Measurements from ENCODE around the gene UCHL3. TPM values are rescaled to one million over a fixed set of nuclear protein-coding genes. Genes with fewer than 3 reads are reported as not detected.
A peak's percentile ranks its signal among the peaks of the same experiment; 100 is the strongest.

The UCHL3 gene
- total RNA-seq, 1 experiment from 2014 or later, result 83.7 TPM

DNA sequence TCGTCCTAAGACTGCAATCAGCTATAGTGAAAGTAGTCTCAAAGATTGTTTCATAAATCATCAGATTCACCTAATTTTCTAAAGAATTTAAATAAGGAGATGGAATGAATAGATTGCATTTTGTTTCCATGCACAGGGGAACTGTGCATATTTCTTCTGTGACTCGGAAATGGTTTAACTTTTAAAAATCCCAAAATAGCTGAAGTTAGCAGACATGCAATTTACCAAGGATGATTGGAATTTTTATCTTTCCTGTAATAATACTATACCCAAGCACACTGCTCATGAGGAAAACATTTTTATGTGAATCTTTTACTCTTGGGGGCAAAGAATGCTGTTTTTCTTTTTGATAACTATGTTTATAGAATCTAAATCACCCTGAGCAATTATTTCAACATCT lies 71.6 kb downstream of the UCHL3 start:
- peak; percentile 72 for DNase-seq (ENCODE audit: low spot score)

DNA sequence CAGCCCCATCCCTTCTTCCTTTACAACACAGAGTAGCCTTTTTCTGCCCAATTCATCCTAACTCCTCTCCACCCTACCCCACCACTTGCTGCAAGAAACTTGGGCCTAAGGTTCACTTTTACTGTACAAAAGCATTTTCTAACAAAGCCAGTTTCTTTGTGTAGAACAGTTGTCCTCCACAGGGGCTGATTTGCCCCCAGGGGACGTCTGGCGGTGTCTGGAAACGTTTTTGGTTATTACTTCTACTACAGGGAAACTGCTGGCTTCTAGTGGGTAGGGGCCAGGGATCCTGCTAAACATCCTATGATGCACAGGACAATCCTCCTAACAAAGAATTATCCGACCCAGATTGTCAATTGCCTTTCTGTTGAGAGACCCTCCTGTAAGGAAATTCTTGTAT lies 79.2 kb downstream of the UCHL3 start:
- no peak for DNase-seq (ENCODE audit: low spot score)

DNA sequence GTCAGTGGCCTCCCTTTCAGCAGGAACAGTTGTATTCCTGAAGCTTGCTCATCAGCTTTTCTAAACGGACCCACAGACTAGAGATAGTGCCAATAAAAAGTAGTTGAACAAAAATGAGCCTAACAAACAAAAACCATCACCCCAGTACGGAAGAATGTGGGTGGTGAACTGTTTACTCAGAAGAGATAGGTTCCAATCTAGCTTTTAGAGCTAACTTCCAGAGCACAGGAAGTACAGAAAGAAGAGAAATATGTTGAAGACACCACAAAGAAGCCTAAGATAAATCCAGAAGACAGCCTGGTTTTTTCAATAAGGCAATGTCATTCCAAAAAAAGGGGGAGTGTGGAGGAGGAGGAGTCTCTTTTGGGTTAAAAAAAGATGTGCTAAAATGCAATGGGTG lies 83.7 kb downstream of the UCHL3 start:
- DNase-seq (ENCODE audit: low spot score), result peak; percentile 83

DNA sequence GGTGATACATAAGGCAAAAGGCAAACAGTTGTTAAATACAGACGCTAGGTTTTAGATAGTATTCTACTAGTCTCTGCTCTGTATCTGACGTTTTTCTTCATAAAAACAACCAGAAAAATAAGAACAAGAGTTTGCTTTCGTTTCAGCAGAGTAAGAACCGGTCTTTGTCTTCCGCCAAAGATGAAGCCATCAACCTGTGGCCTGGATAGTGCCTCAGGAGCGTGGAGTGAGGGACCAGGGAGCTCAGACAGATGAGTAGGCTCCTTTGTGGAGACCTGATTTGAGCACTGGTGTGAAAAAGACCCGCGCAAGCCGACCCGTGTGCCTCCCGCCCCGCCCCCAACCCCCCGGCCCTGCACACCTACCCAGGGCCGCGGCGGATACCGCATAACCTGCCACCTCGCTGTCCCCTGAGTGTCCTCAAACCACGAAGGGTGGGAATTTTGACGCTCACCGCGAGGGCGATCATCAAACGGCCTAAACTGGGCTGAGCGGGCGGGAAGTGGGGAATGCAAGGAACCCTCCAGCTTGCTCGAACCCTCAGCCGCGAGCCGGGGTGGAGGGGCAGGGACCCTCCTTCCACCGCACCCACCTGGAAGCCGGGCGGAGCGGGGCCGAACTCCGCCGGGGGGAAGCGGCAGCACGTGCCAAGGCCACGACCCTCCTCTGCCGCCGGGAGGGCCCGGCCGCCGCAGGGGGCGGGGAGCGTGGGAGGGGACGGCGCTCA lies 85.7 kb downstream of the UCHL3 start:
- no peak for DNase-seq (ENCODE audit: low spot score)

DNA sequence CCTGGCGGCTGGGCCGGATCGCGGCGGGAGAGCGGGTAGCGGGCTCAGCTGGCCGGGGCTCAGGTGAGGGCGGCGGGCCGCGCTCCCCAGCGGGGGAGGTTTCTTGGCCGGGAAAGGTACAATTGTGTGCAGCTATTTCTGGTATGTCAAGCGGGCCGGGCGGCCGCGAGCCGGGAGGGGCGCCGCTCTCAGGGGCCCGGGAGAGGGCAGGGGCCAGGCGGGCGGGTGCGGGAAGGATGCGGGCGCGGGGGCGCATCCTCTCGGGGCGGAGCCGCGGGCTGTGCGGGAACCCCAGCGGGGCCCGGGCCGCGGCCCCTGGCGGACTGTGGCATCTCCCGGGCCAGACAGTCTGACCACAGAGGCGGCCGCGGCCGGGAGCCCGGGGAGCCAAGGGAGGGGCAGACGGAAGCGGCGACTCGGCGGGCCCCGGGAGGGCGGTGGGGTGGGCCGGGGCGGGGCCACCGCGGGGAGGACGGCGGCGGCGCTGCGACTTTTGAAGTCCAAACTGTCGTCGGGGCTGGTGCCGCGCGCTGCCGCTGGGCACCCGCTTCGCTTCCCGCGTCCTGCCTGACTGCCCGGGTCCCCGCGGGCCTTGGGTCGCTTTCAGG lies 86.3 kb downstream of the UCHL3 start, which contains the start of gene LMO7:
LMO7 (plus strand) TSS at position 503 of the 608 bp plus-strand sequence. CDS start 328 bp downstream, outside the sequence.
- DNase-seq (ENCODE audit: low spot score), result peak; percentile 38

DNA sequence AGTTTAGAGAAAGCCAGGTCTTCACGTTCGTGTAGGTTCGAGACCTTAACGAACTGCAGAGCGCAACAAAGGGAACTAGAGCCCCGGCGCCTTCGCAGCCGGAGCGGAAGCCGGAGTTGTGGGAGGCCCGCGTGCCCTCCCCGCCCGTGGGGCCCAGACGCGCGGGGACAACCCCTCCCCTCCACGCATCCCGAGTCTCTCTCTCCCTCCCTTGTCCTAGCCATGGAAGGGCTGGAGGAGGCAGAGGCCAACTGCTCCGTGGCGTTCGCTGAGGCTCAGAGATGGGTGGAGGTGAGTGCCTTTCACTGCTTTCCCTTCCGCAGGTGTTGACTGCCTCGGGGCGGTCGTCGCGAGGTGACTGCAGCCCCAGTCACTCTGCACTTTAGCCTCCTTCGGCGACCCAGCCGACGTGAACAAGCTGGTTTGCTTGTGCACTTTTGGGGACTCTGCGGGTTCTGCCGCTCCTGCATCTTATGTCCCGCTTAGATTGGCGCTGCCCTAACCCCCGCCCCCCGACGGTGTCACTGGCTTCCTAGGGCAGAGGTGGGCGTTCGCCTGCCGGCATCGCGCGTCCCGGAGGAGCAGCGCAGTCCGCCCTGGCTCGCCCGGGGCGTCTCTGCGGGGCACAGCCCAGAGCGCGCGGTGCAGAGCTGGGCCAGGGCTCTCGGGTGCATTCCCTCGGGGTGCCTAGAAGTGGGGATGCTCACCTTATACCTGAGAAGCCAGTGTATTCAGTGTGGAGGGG lies 87.0 kb downstream of the UCHL3 start:
- DNase-seq (ENCODE audit: low spot score), result peak; percentile 28

DNA sequence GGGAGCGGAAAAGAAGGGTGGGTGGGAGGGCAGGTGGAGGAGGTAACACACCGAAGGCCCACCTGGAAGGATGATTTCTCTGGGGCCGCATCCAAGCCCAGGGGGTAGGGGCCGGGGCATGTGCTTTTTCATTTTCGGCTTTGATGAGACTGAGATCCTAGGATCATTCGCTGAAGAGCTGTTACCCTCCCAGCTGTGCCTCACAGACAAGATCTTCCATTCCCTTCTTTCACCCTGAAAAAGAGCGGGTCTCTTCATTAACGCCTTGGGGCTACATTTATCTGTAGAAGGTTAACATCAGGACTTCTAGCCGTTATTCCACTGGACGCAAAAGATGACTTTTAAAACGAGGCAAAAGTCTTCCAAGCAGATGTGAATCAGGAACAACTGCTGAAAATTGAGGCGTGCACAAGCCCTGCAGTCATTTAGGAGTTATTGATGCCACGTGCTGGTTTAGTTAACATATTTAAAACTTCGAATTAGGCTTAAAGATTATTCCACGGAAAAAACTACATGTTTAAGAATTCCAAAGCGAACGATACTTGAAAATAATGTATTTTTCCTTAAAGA lies 87.7 kb downstream of the UCHL3 start:
- no peak for DNase-seq (ENCODE audit: low spot score)

DNA sequence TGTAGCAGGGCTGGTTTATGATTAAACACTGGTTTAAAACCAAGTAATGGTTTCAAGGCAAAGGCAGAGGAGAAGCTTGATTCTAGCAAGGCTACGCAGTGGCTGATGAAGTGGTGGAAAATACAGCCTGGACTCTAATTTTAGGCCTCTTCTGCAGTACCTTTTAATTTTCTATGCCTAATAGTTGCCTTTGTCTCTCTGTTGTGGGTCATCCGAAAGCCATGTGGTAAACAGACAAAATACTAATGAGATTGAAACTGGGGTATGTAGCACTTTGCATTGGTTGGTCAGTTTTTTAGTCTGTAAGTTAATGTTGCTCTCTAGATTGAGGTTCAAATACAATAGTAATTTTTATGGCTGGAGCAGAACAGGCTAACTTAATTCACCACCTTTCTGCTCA lies 89.9 kb downstream of the UCHL3 start:
- DNase-seq (ENCODE audit: low spot score), result no peak

DNA sequence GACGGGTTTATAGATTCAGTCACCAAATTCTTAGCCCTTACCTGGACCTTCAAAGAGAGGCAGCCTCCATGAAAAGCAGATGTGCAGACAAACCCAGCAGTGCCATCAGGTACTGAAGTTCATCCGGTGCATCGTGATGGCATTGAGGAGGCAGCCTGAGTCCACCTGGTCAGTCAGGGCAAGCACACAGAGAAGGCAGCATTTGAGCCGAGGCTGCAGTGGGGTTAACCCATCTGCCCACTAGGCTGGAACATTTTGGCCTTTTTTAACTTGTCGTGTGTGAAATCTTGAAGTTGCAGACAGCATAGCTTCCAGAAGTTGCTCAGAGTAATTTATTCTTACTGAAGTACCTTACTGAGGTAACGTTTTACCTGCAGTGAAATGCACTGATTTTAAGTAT lies 91.4 kb downstream of the UCHL3 start:
- no peak for DNase-seq (ENCODE audit: low spot score)

DNA sequence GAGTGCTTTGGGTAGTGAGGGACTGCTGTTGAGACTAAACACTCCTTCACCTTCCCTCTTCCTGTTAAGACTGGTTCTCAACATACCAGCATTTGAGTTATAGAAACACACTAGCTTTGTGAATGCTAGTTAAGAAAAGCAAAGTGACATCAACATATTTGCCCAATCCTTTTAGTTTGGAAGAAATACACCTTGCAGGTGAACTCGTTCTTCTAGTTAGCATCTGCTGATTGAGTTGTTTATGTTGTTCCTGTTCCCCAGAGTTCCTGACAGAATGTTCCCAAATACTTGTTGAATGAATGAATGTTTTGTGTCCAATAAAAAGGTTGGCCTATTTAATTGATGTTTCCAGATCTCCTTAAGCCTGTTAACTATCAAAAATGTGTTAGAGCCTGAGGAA lies 93.6 kb downstream of the UCHL3 start:
- no peak for DNase-seq (ENCODE audit: low spot score)

DNA sequence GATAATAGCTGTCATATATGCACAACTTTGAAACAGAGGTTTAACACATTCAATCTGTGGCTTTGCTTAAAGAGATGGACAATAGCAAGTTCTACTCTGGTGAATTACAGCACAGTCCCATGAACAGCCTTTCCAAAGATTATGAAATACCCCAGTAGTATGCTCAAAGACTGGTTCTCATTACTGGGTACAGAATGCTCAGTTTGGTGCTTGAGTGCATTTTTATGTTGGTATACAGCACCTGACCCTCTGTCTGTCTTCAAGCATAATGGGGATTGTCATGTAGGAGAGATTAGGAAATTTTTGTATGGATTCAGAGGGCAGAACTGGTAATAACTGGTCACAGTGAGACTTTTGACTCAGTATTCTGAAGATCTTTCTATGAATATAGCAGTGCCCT lies 94.1 kb downstream of the UCHL3 start:
- no peak for DNase-seq (ENCODE audit: low spot score)

DNA sequence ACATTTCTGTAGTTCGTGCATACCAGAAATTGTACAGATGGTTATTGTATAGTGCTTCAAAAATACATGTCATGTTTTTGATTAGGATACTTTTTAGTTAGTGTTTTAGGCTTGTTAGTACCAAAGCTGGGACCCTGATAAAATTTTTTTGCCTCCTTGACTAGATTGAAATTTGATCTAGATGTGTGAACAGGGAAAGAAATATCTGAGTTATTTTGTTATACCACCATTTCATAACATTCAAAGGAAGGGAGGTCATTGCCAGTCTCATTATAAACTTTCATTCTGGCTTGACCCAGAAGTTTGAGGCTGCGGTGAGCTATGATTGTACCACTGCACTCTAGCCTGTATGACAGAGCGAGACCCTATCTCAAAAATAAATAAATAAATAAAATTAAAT lies 95.5 kb downstream of the UCHL3 start:
- DNase-seq (ENCODE audit: low spot score), result no peak

DNA sequence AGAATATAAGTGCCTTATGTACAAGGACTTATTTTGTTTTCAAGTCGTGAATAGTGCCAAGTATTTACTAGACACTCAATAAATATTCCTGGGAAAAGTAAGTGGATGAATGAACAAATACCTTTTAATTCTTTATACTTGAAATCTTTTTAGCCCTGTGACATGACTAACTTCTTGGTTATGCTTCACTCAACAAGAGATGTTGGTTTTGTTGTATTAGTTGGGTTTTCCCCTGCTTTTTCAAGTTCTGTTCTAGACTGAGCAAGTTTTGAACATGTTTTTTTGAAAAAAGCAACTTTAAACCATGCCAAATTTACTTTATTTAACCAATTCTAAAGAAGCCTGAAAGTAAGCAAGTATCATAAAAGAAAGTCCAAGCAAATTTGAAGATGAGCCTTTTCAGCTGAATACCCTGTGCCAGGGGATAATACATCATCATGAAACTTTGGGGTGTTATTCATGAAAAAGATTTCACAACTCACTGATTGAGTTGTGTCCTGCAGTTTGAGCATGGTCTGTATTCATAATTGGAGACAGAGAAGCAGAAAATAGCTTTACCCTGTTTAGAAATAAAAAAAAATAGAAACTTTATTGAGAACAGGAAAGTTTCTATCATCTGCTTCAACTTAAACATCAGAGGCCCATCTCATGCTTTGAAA lies 97.7 kb downstream of the UCHL3 start:
- DNase-seq (ENCODE audit: low spot score), result no peak

DNA sequence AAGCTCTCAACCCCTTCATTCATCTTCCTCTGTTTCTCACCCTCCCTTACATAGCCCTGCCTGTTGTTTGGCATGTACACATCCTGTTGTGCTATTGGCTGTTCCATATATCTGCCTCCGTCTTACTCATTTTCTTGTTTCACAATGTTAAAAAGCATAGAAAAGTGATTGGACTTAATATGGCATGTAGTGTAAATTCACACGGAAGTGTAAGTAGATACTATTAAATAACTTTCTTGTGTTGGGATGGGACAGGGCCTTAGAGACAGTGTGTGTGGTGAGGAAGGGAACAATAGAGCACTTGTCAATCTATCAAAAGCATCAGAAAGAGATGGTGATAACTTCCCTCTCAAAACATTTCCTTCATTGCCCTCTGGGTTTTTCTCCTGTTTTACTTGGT lies 98.9 kb downstream of the UCHL3 start:
- DNase-seq (ENCODE audit: low spot score), result no peak

DNA sequence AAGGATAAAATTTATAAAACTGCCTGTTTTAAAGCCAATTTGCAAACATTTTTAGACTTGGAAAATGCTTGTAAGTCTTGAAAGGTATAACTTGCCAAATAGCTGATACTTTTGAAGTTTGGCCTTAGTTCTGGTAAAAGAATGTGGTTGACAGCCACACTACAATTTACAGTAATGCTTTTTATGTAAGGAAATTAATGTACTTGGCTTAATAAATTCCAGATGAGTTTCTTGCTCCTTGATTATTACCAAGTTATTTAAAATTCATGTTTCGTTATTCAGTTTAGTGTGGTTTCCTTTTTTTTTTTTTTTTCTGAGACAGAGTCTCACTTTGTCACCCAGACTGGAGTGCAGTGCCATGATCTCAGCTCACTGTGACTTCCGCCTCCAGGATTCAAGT lies 101.4 kb downstream of the UCHL3 start:
- no peak for DNase-seq (ENCODE audit: low spot score)

DNA sequence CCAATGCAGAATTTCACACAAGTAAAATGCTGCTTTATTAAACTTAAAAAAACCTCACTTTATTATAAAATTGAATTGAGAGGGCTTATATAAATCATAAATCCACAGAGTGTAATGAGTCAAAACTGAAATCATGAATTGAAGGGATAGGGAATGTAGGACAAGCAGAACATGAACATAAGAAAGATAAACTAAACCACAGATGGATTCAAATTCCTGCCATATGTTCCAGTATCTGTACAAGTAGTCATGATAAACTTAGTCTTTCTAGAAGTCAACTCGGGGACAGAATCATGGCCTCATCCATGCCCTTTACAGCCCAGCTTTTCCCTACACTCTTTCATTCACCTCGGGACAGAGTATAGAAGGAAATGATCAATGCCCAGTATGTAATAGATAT lies 103.1 kb downstream of the UCHL3 start:
- DNase-seq (ENCODE audit: low spot score), result no peak

Other genes with a start within 250 kb of the UCHL3 start
- 5.9 and 6.8 TPM in 2 replicates for gene TBC1D4, start 67.6 kb upstream of the UCHL3 start, total RNA-seq (2014; rRNA removed; shearing (Covaris generic))
- gene COMMD6, start 11.9 kb upstream of the UCHL3 start, total RNA-seq (2014; rRNA removed; shearing (Covaris generic)), result 144 and 290 TPM in 2 replicates
- 155 and 215 TPM in 2 replicates for gene LMO7, start 86.5 kb downstream of the UCHL3 start, total RNA-seq (2014; rRNA removed; shearing (Covaris generic))

Data from A172 (cell line).